A204.1 (cell line): ENCODE data around the gene MED17.
"Not testable (repeated sequence)": the region's sequence is repeated elsewhere in the genome, so short reads cannot be mapped to it uniquely, and the experiment has no call there.

Experiments
- FAIRE-seq: peaks from 2 replicates; lab custom pipeline; 2012; peaks lifted over from hg19 to GRCh38; lab: Jason Lieb, UNC

The MED17 gene

GRCh38 chr11:93759123-93759522 lies 25.0 kb upstream of the MED17 start:
- not testable (repeated sequence) for FAIRE-seq

- FAIRE-seq, result peak; percentile 6
Observed at GRCh38 chr11:93761910-93762309, 22.2 kb upstream of the MED17 start.

DNA sequence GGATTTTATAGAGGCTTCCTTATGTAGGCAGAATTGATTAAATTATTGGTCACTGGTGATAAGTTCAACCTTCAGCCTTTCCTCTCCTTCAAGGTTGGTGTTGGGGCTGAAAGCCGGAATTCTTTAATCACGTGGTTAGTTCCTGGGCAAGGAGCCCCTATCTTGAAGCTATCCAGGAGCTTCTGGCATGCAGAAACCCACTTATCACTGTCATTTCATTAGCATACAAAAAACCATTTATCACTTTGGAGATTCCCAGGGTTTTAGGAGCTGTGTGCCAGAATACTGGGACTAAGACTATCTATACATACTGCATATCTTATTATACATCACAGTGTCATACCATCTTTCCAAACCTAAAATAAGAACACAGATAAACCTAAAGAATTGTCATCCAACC lies 18.5 kb upstream of the MED17 start:
- no peak for FAIRE-seq

- no peak for FAIRE-seq
Observed at GRCh38 chr11:93766504-93766903, 17.6 kb upstream of the MED17 start.

DNA sequence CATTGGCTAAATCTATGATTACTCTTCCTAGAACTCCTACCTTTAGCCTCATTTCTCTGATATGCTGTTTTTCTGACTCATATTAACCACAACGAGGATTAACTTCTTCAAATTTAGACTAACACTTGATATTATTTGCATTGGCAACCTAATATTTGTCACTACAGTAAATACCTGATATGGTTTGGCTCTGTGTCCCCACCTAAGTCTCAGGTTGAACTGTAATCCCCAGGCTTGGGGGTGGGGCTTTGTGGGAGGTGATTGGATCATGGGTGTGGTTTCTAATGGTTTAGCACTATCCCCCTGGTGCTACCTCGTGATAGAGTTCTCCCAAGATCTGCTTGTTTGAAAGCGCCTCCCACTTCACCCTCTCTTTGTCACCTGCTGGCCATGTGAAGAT lies 17.1 kb upstream of the MED17 start:
- FAIRE-seq, result no peak

DNA sequence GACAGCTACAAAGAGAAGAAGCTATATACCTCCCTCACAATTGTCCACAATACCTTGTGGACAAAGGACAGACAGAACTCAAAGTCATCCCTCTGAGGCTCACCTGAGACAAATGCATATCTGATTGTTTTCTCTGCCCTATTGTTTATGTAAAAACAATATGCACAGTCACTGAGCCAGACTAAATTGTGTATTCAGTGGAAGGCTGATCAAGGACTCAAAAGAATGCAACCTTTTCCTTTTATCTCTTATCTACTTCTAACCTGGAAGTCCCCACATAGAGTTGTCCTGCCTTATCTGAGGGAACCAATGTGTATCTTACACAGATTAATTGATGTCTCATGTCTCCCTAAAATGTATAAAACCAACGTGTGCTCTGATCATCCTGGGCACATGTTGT lies 13.9 kb upstream of the MED17 start:
- FAIRE-seq, result no peak

DNA sequence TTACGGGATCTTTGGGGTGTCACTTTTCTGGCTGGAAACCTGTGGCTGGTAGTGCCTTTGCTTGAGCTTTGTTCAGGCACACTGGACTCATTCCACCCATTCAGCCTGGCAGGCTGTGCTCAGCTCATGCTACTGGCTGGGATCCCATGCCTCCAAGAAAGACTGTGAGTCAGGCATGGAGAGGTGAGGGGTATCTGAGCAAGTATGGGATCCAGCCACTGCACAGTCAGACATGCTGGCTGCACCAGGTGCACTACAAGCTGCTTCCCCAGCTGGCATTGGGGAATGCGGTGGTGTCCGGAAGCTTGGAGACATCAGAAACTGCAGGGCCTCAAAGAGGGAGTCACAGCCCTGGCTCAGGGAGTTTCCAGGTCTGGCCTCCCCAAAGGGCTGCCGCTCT lies 12.0 kb upstream of the MED17 start:
- FAIRE-seq, result no peak

DNA sequence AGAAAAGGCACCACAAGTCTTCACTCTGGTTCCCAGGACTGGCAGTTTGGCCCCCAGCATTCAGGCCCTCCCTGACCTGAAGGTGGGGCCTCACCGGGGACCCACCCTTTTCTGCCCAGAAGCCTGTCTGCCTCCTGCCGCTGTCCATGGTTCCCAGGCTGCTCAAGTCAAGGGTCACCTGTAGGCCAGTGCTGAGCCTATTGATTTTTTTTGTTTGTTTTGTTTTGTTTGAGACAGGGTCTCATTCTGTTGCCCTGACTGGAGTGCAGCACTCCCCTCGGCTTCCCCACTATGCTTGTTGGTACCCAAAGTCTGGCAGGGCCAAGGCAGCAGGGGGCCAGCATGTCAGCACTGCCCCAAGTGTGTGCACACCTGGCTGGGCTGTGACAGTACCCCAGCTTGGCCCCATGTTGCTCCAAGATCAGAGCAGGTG lies 11.0 kb upstream of the MED17 start:
- no peak for FAIRE-seq

DNA sequence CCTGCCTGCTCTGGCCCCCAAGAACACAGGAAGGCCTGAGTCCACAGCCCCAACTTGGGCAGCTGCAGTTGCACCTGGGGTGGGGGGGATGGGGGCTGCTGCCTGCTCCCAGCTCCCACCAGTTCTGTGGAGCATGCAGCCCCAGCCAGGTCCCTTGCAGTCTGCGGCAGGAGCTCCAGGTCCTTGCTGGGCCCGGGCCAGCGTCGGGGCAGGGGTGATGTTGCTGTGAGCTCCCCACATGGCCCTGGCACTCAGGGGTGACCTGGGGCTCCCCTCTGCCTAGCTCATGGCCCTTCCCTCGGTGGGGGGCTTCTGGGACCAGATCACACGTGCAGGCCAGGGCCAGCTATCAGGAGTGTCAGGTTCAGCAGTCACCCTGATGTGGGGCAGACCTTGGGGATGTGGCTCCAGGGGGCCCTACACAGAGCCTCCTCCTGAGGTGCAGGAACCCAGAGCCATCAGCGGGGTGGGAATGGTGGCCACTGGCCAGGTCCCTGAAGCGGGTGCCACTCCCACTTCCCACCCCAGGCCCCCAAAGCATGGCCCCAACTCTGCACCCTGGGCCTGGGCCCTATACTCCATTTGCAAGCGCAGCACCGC lies 10.4 kb upstream of the MED17 start:
- no peak for FAIRE-seq

GRCh38 chr11:93774560-93774959 lies 9.5 kb upstream of the MED17 start:
- FAIRE-seq, result not testable (repeated sequence)

- FAIRE-seq, result no peak
Observed at GRCh38 chr11:93775289-93775688, 8.8 kb upstream of the MED17 start.

DNA sequence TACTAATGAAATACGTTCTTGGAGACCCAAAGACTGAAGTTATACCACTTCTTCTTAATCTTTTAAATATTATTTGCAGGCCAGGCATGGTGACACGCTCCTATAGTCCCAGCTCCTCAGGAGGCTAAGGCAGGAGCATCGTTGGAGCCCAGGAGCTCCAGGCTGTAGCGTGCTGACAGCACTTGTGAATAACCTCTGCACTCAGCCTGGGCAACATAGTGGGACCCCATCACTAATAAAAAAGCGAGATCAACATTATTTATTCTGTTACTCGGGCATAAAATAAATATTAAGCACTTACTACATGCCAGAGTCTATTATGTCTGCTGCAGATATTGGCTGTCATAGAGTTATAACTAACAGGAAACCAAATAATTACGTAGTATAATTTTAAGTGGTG lies 720 bp upstream of the MED17 start:
- FAIRE-seq, result no peak

DNA sequence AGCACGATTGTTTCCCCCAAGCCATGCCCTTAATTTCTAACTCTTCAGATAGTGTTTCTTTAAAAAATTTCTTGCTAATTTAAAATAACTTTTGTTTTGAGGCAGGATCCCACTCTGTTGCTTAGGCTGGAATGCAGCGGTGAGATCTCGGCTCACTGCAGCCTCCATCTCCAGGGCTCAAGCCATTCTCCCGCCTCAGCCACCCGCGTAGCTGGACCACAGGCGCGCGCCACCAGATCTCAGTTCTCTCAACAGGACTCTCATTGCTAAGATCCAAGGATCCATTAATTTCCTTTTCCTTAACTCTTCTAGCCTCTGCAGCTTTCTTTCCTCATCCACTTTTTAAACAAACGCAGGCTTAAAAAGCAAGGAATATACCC lies 327 bp upstream of the MED17 start:
- no peak for FAIRE-seq

GRCh38 chr11:93784935-93785360 lies 866 bp downstream of the MED17 start:
- no peak for FAIRE-seq

GRCh38 chr11:93791493-93791892 lies 7.4 kb downstream of the MED17 start:
- no peak for FAIRE-seq

- FAIRE-seq, result no peak
Observed at GRCh38 chr11:93796441-93797231, 12.6 kb downstream of the MED17 start.

- no peak for FAIRE-seq
Observed at GRCh38 chr11:93801366-93801765, 17.3 kb downstream of the MED17 start.

DNA sequence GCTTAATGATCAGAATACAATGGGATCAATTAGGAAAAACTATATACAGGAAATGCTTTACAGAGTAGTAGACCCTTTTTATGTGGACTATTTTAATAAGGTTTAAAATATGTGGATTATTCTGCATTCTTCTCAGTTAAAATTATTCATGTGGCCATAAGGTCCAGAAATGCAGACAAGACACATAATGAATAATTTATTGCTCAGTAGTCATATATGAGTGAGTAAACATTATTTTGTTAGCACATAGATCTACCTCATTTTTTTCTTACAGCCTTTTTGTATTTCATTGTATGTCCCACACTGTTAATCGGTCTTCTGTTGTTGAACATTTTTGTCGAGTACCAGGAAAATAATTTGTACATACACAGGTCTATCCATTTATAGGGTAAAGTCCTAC lies 20.8 kb downstream of the MED17 start:
- FAIRE-seq, result no peak

GRCh38 chr11:93807980-93808379 lies 23.9 kb downstream of the MED17 start:
- FAIRE-seq, result no peak

DNA sequence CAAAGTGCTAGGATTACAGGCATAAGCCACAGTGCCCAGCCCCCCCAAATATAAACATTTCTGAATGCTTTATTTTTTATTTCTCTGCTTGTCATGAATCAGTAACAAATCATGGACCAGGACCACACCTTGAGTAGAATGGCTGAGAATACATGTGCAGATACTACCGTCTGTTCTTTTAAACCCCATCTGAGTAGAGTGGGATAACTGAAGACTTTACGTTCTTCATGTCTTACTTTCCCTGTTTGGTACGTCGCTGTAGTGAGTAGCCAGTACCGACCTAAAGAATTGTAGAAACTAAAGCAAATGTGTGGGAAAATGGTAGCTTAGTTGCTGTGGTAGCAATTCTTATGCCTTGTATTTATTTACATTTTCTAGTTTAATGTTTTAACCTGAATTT lies 29.9 kb downstream of the MED17 start:
- no peak for FAIRE-seq

DNA sequence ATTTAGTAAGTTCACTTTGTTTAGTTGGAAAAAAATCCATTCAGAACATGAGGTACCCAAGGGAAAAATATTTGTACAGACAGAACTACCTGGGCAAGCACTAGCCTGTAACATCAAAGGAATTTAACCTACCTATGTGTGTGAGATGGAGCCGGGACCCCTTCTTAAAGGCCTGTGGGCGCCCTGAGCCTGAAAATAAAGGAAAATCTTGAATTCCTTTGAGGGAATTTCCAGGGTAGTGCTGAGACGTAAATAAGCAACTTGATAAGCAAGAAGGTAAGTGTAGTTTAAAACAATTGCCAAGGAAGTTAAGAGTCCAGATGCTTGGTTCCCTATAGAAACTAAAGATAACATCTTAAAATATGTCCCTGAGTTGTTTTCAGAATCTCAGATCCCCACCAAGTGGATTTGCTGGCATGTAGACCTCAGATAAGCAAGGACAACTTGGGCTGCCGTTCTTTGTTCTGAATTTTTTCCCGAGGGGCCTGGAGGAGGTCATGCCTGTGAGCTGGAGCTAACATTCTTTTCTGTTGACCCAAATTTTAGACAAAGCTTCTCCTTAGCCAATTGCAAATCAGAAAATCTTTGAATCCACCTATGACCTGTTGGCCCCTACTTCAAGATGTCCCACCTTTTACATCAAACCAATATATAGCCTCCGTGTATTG lies 31.0 kb downstream of the MED17 start:
- FAIRE-seq, result no peak

GRCh38 chr11:93817426-93818348 lies 33.6 kb downstream of the MED17 start:
- no peak for FAIRE-seq
